H1 (cell line): ENCODE measurements around the gene ADTRP. TPM values are rescaled to one million over a fixed set of nuclear protein-coding genes. Genes with fewer than 3 reads are reported as not detected.

Experiments
- CHD7 ChIP-seq: fragments of 300-600 bp; sonication (generic); IDR thresholded peaks from 2 replicates; pipeline ENCODE4 v1.7.1; 2012; ENCODE audit warnings: low read length, moderate library complexity, mild to moderate bottlenecking, inconsistent platforms; ENCODE audit not compliant: insufficient replicate concordance
- CREB1 ChIP-seq: IDR thresholded peaks from 2 replicates; pipeline ENCODE4 v1.6.1; 2012; ENCODE audit warnings: inconsistent platforms
- KDM1A ChIP-seq: fragments of 200-600, 300-600 bp; sonication (generic); IDR thresholded peaks from 2 replicates; pipeline ENCODE4 v1.7.1; 2016; ENCODE audit warnings: mild to moderate bottlenecking, low read length, borderline replicate concordance
- RAD21 ChIP-seq, 2 experiments: IDR thresholded peaks in 1 of 2; conservative IDR thresholded peaks in 1 of 2; 2 replicates each; pipeline ENCODE4 v1.6.1; 2011; ENCODE audit warnings: low read depth in 2 of 2, low read length in 2 of 2, improper control_type of control experiment in 1 of 2, inconsistent platforms in 1 of 2, mild to moderate bottlenecking in 1 of 2, moderate library complexity in 1 of 2
- SP4 ChIP-seq: IDR thresholded peaks from 2 replicates; pipeline ENCODE4 v1.6.1; 2012; ENCODE audit warnings: low read length, inconsistent platforms
- USF2 ChIP-seq: IDR thresholded peaks from 2 replicates; pipeline ENCODE4 v1.6.1; 2011; ENCODE audit warnings: low read length, improper control_type of control experiment
- polyA plus RNA-seq, 7 experiments: library from polyadenylated mRNA; depleted of rRNA in 3 of 7; stranded (reverse) in 5 of 7; unstranded in 2 of 7; fragments of >200 nt in 5 of 7; fragments of 200-250 nt in 2 of 7; gene quantifications; 1 replicate in 5 of 7; 2 replicates in 1 of 7; 4 replicates in 1 of 7; pipeline versions ENCODE4 v1.2.1 to v1.2.3, GENCODE V29; 2011 to 2013; ENCODE audit warnings: missing spikeins in 2 of 7, mixed read lengths in 2 of 7
- total RNA-seq: library from RNA; stranded (reverse); fragmentation: NEBNext Ultra II Directional; extraction: Animal tissue kit (Norgen Biotek cat#: 25700); gene quantifications from 2 replicates; pipeline ENCODE4 v1.2.1, GENCODE V29; 2021

Gene ADTRP
- total and polyA plus RNA-seq, 2 of the 8 experiments (the other 6 are each of a cell fraction or from before 2014, with no cell fraction given) = 0.08 to 0.45 TPM

GRCh38 chr6:11684901-11685480 lies 93.6 kb downstream of the ADTRP start (continued):
- no peak for TF ChIP-seq CHD7
- TF ChIP-seq CREB1 = no peak
- no peak for TF ChIP-seq USF2
- TF ChIP-seq SP4 = no peak
- TF ChIP-seq KDM1A = no peak
- TF ChIP-seq RAD21 (IDR thresholded peaks at IDR 0.05 in 1 of 2, conservative IDR thresholded peaks at IDR 0.05 in 1 of 2; ENCODE audit: low read depth in 2 of 2, low read length in 2 of 2) = no peak
